Panc1 (cell line): ENCODE measurements around the gene KCNB1. TPM values are rescaled to one million over a fixed set of nuclear protein-coding genes. Genes with fewer than 3 reads are reported as not detected.
A peak's percentile ranks its signal among the peaks of the same experiment; 100 is the strongest.

Experiments used
- ATAC-seq: fragments of 200-7000 bp; cut with Tn5 transposase; 2 replicates; pipeline ENCODE4 v1.9.1; 2020; ENCODE audit warnings: mild to moderate bottlenecking, moderate library complexity
- BruUV-seq: library from RNA; stranded (reverse); fragments of 400-500 nt; replicated peaks from 2 replicates; lab custom pipeline; 2021; lab: Mats Ljungman, UMichigan
- CTCF ChIA-PET: fragments of 300-600 bp; sonication (Branson Sonifier 250); formaldehyde crosslinking; loops from one replicate; lab custom pipeline; 2022; ENCODE audit warnings: antibody characterized with exemption; lab: Charles Lee
- POLR2A ChIA-PET: fragments of 300-600 bp; sonication (Branson Sonifier 250); formaldehyde crosslinking; loops from one replicate; lab custom pipeline; 2022; ENCODE audit warnings: antibody characterized with exemption; lab: Charles Lee
- DNase-seq: peaks from one replicate; pipeline ENCODE4 v3.0.0-alpha.2; 2010; ENCODE audit warnings: low read depth, low spot score
- H3K27ac ChIP-seq: 2 replicates; pipeline ENCODE4 v1.5.1; 2011; ENCODE audit warnings: mild to moderate bottlenecking, low read length, inconsistent platforms
- H3K27me3 ChIP-seq: fragments of 200-500 bp; sonication (Bioruptor generic); 2 replicates; pipeline ENCODE4 v1.6.0; 2014; ENCODE audit warnings: low read length, inconsistent platforms; ENCODE audit not compliant: control insufficient read depth, insufficient read depth
- H3K36me3 ChIP-seq: fragments of 200-500 bp; sonication (Bioruptor generic); 2 replicates; pipeline ENCODE4 v1.5.1; 2014; ENCODE audit warnings: inconsistent platforms, mild to moderate bottlenecking, low read length, moderate library complexity; ENCODE audit not compliant: control insufficient read depth, insufficient read depth
- H3K4me1 ChIP-seq: 2 replicates; pipeline ENCODE4 v1.5.1; 2011; ENCODE audit warnings: inconsistent platforms, mild to moderate bottlenecking, low read length, moderate library complexity; ENCODE audit not compliant: control insufficient read depth, insufficient read depth
- H3K4me3 ChIP-seq, 2 experiments: 2 replicates each; pipeline ENCODE4 v1.5.1; 2011 to 2012; ENCODE audit warnings: low read depth in 2 of 2, low read length in 2 of 2, mild to moderate bottlenecking in 2 of 2, inconsistent platforms in 1 of 2, moderate library complexity in 1 of 2
- H3K9me3 ChIP-seq: fragments of 200-500 bp; sonication (Bioruptor generic); 2 replicates; pipeline ENCODE4 v1.5.1; 2014; ENCODE audit warnings: low read depth, mild to moderate bottlenecking, inconsistent platforms, low read length, moderate library complexity; ENCODE audit not compliant: control insufficient read depth, insufficient read depth
- POLR2AphosphoS5 ChIP-seq: IDR thresholded peaks from 2 replicates; pipeline ENCODE4 v1.6.1; 2012; ENCODE audit warnings: mild to moderate bottlenecking, low read depth, low read length, moderate library complexity
- SIN3A ChIP-seq: IDR thresholded peaks from 2 replicates; pipeline ENCODE4 v1.6.1; 2012; ENCODE audit warnings: low read depth, mild to moderate bottlenecking, low read length, moderate library complexity, borderline replicate concordance; ENCODE audit not compliant: insufficient read depth
- TCF7L2 ChIP-seq: IDR thresholded peaks from 2 replicates; pipeline ENCODE4 v1.6.1; 2011; ENCODE audit warnings: mild to moderate bottlenecking, low read depth, low read length, inconsistent platforms
- in situ Hi-C: cut with HindIII; loops from 2 replicates; pipeline ENCODE4 v1.10.0; 2016; ENCODE audit warnings: low sequenced_read_pairs, low pct_unique_long_range_greater_than_20kb
- intact Hi-C: fragments of 100-400 bp; cut with micrococcal nuclease; formaldehyde crosslinking; loops from one replicate; pipeline ENCODE4 v1.10.0; 2022; ENCODE audit not compliant: unreplicated experiment
- total RNA-seq: library from RNA; stranded (reverse); gene quantifications from one replicate; pipeline ENCODE4 v1.2.1, GENCODE V29; 2021; ENCODE audit not compliant: unreplicated experiment
- TF ChIP-seq, protein P1 (sequence below), 2 experiments: IDR thresholded peaks; 2 replicates each; pipeline ENCODE4 v1.6.1; 2011 to 2012; ENCODE audit warnings: low read depth in 2 of 2, control low read depth in 1 of 2, low read length in 1 of 2, mild to moderate bottlenecking in 1 of 2, moderate library complexity in 1 of 2; ENCODE audit not compliant: insufficient read depth in 1 of 2
- TF ChIP-seq, protein P2 (sequence below): fragments of 450-650 bp; IDR thresholded peaks from 2 replicates; pipeline ENCODE4 v1.5.1; 2017; ENCODE audit warnings: mild to moderate bottlenecking

The KCNB1 gene
- total RNA-seq, 1 experiment from 2014 or later, result 11.1 TPM

DNA sequence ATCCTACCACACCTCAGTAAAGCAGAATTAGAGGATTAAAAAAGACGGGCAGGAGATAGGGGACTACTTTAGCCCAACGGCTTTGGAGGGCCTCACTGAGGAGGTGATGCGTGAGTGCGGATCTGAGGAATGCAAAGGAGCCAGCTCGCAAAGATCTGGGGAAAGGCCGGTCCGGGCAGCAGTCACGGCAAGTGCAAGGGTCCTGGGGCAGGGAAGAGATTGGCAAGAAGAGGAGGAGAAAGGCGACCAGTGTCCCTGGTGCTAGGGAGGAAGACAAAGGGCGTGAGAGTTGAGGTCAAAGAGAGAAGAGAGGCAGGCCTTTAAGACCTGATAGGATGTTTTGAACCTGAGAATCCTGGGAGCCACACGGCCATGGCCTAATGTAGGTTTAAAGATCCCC, 86.8 kb downstream of the KCNB1 start:
- in situ Hi-C loops, result no loop called here
- no TSS peak for BruUV-seq
- POLR2A ChIA-PET, result no interaction called here
- CTCF ChIA-PET, result no interaction called here
- ATAC-seq (no peak), DNase-seq (no peak)
- Histone ChIP-seq H3K36me3 (no peaks in the 10 kb centered on the region), H3K9me3 (no peaks in the 10 kb centered on the region), H3K4me1 (peaks cover 5% of the 10 kb centered on the region), H3K4me3 (no peak overlapping the region), H3K27ac (no peak overlapping the region), H3K27me3 (no peaks in the 10 kb centered on the region)
- intact Hi-C loops, result no loop called here
- TF ChIP-seq, protein P1, sequence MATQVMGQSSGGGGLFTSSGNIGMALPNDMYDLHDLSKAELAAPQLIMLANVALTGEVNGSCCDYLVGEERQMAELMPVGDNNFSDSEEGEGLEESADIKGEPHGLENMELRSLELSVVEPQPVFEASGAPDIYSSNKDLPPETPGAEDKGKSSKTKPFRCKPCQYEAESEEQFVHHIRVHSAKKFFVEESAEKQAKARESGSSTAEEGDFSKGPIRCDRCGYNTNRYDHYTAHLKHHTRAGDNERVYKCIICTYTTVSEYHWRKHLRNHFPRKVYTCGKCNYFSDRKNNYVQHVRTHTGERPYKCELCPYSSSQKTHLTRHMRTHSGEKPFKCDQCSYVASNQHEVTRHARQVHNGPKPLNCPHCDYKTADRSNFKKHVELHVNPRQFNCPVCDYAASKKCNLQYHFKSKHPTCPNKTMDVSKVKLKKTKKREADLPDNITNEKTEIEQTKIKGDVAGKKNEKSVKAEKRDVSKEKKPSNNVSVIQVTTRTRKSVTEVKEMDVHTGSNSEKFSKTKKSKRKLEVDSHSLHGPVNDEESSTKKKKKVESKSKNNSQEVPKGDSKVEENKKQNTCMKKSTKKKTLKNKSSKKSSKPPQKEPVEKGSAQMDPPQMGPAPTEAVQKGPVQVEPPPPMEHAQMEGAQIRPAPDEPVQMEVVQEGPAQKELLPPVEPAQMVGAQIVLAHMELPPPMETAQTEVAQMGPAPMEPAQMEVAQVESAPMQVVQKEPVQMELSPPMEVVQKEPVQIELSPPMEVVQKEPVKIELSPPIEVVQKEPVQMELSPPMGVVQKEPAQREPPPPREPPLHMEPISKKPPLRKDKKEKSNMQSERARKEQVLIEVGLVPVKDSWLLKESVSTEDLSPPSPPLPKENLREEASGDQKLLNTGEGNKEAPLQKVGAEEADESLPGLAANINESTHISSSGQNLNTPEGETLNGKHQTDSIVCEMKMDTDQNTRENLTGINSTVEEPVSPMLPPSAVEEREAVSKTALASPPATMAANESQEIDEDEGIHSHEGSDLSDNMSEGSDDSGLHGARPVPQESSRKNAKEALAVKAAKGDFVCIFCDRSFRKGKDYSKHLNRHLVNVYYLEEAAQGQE (IDR thresholded peaks at IDR 0.05; ENCODE audit: insufficient read depth in 1 of 2, low read depth in 2 of 2, low read length in 1 of 2), result no peak
- TF ChIP-seq, protein P2, sequence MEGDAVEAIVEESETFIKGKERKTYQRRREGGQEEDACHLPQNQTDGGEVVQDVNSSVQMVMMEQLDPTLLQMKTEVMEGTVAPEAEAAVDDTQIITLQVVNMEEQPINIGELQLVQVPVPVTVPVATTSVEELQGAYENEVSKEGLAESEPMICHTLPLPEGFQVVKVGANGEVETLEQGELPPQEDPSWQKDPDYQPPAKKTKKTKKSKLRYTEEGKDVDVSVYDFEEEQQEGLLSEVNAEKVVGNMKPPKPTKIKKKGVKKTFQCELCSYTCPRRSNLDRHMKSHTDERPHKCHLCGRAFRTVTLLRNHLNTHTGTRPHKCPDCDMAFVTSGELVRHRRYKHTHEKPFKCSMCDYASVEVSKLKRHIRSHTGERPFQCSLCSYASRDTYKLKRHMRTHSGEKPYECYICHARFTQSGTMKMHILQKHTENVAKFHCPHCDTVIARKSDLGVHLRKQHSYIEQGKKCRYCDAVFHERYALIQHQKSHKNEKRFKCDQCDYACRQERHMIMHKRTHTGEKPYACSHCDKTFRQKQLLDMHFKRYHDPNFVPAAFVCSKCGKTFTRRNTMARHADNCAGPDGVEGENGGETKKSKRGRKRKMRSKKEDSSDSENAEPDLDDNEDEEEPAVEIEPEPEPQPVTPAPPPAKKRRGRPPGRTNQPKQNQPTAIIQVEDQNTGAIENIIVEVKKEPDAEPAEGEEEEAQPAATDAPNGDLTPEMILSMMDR, result no peak
- TF ChIP-seq POLR2AphosphoS5 (no peak), TCF7L2 (no peak), SIN3A (no peak)

DNA sequence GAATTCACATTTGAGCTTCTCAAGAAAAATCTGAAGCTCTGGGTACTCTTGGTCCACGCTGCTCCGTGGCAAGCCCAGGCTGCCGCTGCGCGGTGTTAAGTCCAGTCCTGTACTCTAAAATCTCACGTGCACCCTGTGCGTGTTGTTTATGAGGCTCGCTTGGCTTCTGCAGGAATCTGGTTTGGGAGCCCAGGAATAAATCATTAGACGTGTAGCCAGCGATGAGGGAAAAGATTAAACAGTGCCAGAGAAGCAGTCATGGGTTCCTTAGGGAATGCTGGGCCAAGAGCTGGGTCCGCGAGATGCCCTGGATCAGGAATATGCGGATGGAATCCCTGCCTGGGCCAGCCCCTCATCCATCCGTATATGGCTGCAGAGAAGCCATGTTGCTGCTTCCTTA, 87.3 kb downstream of the KCNB1 start:
- DNase-seq, result no peak
- CTCF ChIA-PET, result no interaction called here
- ATAC-seq, result no peak
- POLR2A ChIA-PET, result no interaction called here
- in situ Hi-C loops, result no loop called here
- TF ChIP-seq POLR2AphosphoS5, result no peak
- no TSS peak for BruUV-seq
- intact Hi-C loops, result no loop called here
- H3K9me3 ChIP-seq, result no peaks in the 10 kb centered on the region
- H3K36me3 ChIP-seq, result no peaks in the 10 kb centered on the region
- no peak overlapping the region for H3K4me3 ChIP-seq
- H3K4me1 ChIP-seq, result peaks cover 5% of the 10 kb centered on the region
- H3K27ac ChIP-seq, result no peak overlapping the region
- H3K27me3 ChIP-seq, result no peaks in the 10 kb centered on the region

DNA sequence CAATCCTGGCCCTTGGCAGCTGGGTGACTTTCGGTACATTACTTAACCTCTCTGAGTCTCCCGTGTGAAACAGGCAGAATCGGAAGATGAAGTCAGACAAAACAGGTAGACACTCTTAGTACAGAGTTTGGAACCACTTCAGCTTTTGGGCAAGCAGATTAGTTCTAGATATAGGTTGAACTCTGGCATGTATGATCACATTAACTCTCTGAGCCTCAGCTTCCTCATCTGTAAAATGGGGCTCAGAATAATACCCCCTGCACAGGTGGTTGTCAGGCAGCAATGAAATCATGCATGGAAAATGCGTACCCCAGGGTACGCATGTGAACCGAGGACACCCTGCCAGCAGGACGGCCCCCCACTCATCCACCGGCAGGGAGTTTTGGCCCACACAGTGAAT, 87.7 kb downstream of the KCNB1 start:
- peaks cover 5% of the 10 kb centered on the region for H3K4me1 ChIP-seq
- H3K27ac ChIP-seq, result 0 out of 2 replicates have a peak overlapping the region, but pooled peaks have one; percentile 12
- ATAC-seq (no peak), DNase-seq (no peak)
- intact Hi-C loops, result no loop called here
- no peaks in the 10 kb centered on the region for H3K27me3 ChIP-seq
- POLR2A ChIA-PET, result no interaction called here
- no peak overlapping the region for H3K4me3 ChIP-seq
- no peak for TF ChIP-seq SIN3A
- no peak for TF ChIP-seq TCF7L2
- TF ChIP-seq, protein P2, result no peak
- TF ChIP-seq POLR2AphosphoS5, result no peak
- TF ChIP-seq, protein P1 (IDR thresholded peaks at IDR 0.05; ENCODE audit: insufficient read depth in 1 of 2, low read depth in 2 of 2, low read length in 1 of 2), result no peak
- BruUV-seq, result no TSS peak
- H3K36me3 ChIP-seq, result no peaks in the 10 kb centered on the region
- in situ Hi-C loops, result no loop called here
- no peaks in the 10 kb centered on the region for H3K9me3 ChIP-seq
- CTCF ChIA-PET, result no interaction called here
